K562 (cell line): ENCODE results near the gene NRIP2. TPM values are rescaled to one million over a fixed set of nuclear protein-coding genes. Genes with fewer than 3 reads are reported as not detected.

Experiments
- ATAC-seq: fragments of 200-7000 bp; cut with Tn5 transposase; 3 replicates; pipeline ENCODE4 v1.9.1; 2020; ENCODE audit warnings: moderate library complexity
- BruUV-seq: library from RNA; stranded (reverse); fragments of 400-500 nt; replicated peaks from 2 replicates; lab custom pipeline; 2021; lab: Mats Ljungman, UMichigan
- CTCF ChIA-PET: fragments of 300-600 bp; formaldehyde crosslinking; extraction: SDS; loops from one replicate; lab custom pipeline; 2021; ENCODE audit warnings: low intra/inter-chr PET ratio; lab: Yijun Ruan, JAX
- POLR2A ChIA-PET: fragments of 300-600, 350-650 bp; sonication (Branson Sonifier 250); formaldehyde crosslinking; extraction: SDS; loops from one replicate; lab custom pipeline; 2021; ENCODE audit warnings: antibody characterized with exemption, inconsistent platforms; lab: Yijun Ruan, JAX
- DNase-seq, 4 experiments: peaks; one replicate each; pipeline versions ENCODE4 v3.0.0 to v3.0.0-alpha.2; 2011 to 2018; ENCODE audit warnings: low spot score in 3 of 4, mixed read lengths in 3 of 4; ENCODE audit errors: extremely low read depth in 1 of 4
- FAIRE-seq: peaks from 2 replicates; lab custom pipeline; 2011; peaks lifted over from hg19 to GRCh38; lab: Jason Lieb, UNC
- H2AFZ ChIP-seq: 2 replicates; pipeline ENCODE4 v1.6.0; 2011; ENCODE audit warnings: low read depth, low read length, control low read depth, inconsistent platforms
- H3K27ac ChIP-seq: fragments of 200-600 bp; 3 replicates; pipeline ENCODE4 v1.8.0; 2011; ENCODE audit warnings: low read depth, mild to moderate bottlenecking, control low read depth, inconsistent platforms, low read length, moderate library complexity, mixed read lengths; ENCODE audit errors: extremely low read depth
- H3K27me3 ChIP-seq, 2 experiments: fragments of 300-600 bp in 1 of 2; 2 replicates in 1 of 2; 3 replicates in 1 of 2; pipeline versions ENCODE4 v1.6.0 to v1.8.0; 2011; ENCODE audit warnings: inconsistent platforms in 2 of 2, low read length in 2 of 2, mild to moderate bottlenecking in 1 of 2, mixed read lengths in 1 of 2, moderate library complexity in 1 of 2; ENCODE audit not compliant: control insufficient read depth in 2 of 2, insufficient read depth in 2 of 2
- H3K36me3 ChIP-seq: fragments of 300-600 bp; 3 replicates; pipeline ENCODE4 v1.8.0; 2011; ENCODE audit warnings: mild to moderate bottlenecking, low read length, inconsistent platforms; ENCODE audit not compliant: control insufficient read depth, insufficient read depth
- H3K4me1 ChIP-seq, 2 experiments: fragments of 200-600 bp in 1 of 2; replicated peaks in 1 of 2; 2 replicates in 1 of 2; 3 replicates in 1 of 2; pipeline versions ENCODE4 v1.5.1 to v1.8.0; 2011; ENCODE audit warnings: inconsistent platforms in 2 of 2, low read length in 2 of 2, mild to moderate bottlenecking in 1 of 2, mixed read lengths in 1 of 2, moderate library complexity in 1 of 2; ENCODE audit not compliant: control insufficient read depth in 2 of 2, insufficient read depth in 2 of 2
- H3K4me2 ChIP-seq: 2 replicates; pipeline ENCODE4 v1.6.1; 2011; ENCODE audit warnings: low read length, control low read depth, inconsistent platforms, mixed read lengths; ENCODE audit not compliant: insufficient read depth
- H3K4me3 ChIP-seq: fragments of 200-600 bp; sonication (generic), shearing (Covaris generic); 2 replicates; pipeline ENCODE4 v1.5.1; 2016; ENCODE audit warnings: control low read depth, inconsistent platforms
- H3K79me2 ChIP-seq: fragments of 200-600 bp; 3 replicates; pipeline ENCODE4 v1.8.0; 2011; ENCODE audit warnings: low read length, inconsistent platforms; ENCODE audit not compliant: control insufficient read depth, insufficient read depth
- H3K9ac ChIP-seq, 2 experiments: 2 replicates each; pipeline versions ENCODE4 v1.6.0 to v1.6.1; 2011; ENCODE audit warnings: low read depth in 2 of 2, low read length in 2 of 2, control low read depth in 1 of 2, inconsistent platforms in 1 of 2, mild to moderate bottlenecking in 1 of 2, mixed read lengths in 1 of 2; ENCODE audit not compliant: insufficient read depth in 1 of 2
- H3K9me1 ChIP-seq: one replicate; pipeline ENCODE4 v1.6.0; 2011; ENCODE audit warnings: inconsistent platforms, mild to moderate bottlenecking, low read length, moderate library complexity; ENCODE audit not compliant: control insufficient read depth, insufficient read depth
- H3K9me3 ChIP-seq: replicated peaks from 2 replicates; pipeline ENCODE4 v1.5.1; 2011; ENCODE audit warnings: low read depth, low read length, inconsistent platforms; ENCODE audit not compliant: control insufficient read depth, insufficient read depth
- H4K20me1 ChIP-seq: replicated peaks from 2 replicates; pipeline ENCODE4 v1.6.1; 2011; ENCODE audit warnings: low read length, inconsistent platforms, mixed read lengths; ENCODE audit not compliant: control insufficient read depth, insufficient read depth
- CHD2 ChIP-seq: IDR thresholded peaks from 2 replicates; pipeline ENCODE4 v1.6.1; 2011; ENCODE audit warnings: low read depth, low read length
- CHD7 ChIP-seq: fragments of 200-600 bp; sonication (generic); IDR thresholded peaks from one replicate; pipeline ENCODE4 v1.6.1; 2012; ENCODE audit warnings: mild to moderate bottlenecking, low read depth, low read length, inconsistent platforms
- ETS2 ChIP-seq: IDR thresholded peaks from 2 replicates; pipeline ENCODE4 v1.6.1; 2016; ENCODE audit warnings: borderline replicate concordance, missing genetic modification characterization, mild to moderate bottlenecking, moderate library complexity, missing compliant biosample characterization; ENCODE audit not compliant: poor library complexity, severe bottlenecking
- GMEB1 ChIP-seq: fragments of 250-450 bp; sonication (Bioruptor Pico); IDR thresholded peaks from 2 replicates; pipeline ENCODE4 v1.4.0; 2020; ENCODE audit warnings: mild to moderate bottlenecking
- MLLT1 ChIP-seq, 2 experiments: fragments of 450-650 bp; IDR thresholded peaks; 2 replicates each; pipeline ENCODE4 v1.6.1; 2016
- ZNF165 ChIP-seq: fragments of 250-450 bp; sonication (Bioruptor Pico); IDR thresholded peaks from 2 replicates; pipeline ENCODE4 v1.4.0; 2020; ENCODE audit warnings: borderline replicate concordance
- ZNF239 ChIP-seq: fragments of 250-450 bp; sonication (Bioruptor Pico); IDR thresholded peaks from 2 replicates; pipeline ENCODE4 v1.4.0; 2020; ENCODE audit warnings: mild to moderate bottlenecking
- ZNF780A ChIP-seq: fragments of 250-450 bp; sonication (Bioruptor Pico); IDR thresholded peaks from 2 replicates; pipeline ENCODE4 v1.5.0; 2021; ENCODE audit warnings: mild to moderate bottlenecking
- WGBS: fragments of 100-300 bp; shearing (Covaris generic); methylation state at CpG from one replicate; pipeline ENCODE4 v1.1.6; 2016; ENCODE audit warnings: low coverage, mixed read lengths; ENCODE audit not compliant: insufficient coverage; ENCODE audit errors: missing lambda C conversion rate; 5-methylcytosine and 5-hydroxymethylcytosine counted together
- in situ Hi-C: fragments of 300-500 bp; cut with MboI; formaldehyde crosslinking; loops from 4 replicates; pipeline ENCODE4 v1.15.0; 2018; ENCODE audit warnings: inconsistent platforms, mixed read lengths
- intact Hi-C: fragments of 100-400 bp; cut with micrococcal nuclease; formaldehyde crosslinking; loops from 2 replicates; pipeline ENCODE4 v1.14.2; 2022
- polyA plus RNA-seq, 8 experiments: library from polyadenylated mRNA; depleted of rRNA in 4 of 8; stranded (reverse) in 5 of 8; unstranded in 3 of 8; fragments of >200 nt; fragmentation: Nextera tagmentation in 2 of 8; fragmentation: Illumina TruSeq in 1 of 8; extraction: Ambion mirVana in 2 of 8; extraction: Trizol in 1 of 8; gene quantifications; 2 replicates each; pipeline versions ENCODE4 v1.2.1 to v1.2.3, GENCODE V29; 2011 to 2014; ENCODE audit warnings: inconsistent platforms in 1 of 8, missing spikeins in 1 of 8
- total RNA-seq, 7 experiments: library from RNA; depleted of rRNA in 6 of 7; stranded (reverse); fragments of >200 nt in 6 of 7; fragmentation: Illumina TruSeq in 2 of 7; extraction: Trizol in 2 of 7; gene quantifications; 2 replicates each; pipeline versions ENCODE4 v1.2.1 to v1.2.3, GENCODE V29; 2011 to 2021; ENCODE audit warnings: low replicate concordance in 1 of 7

Gene NRIP2
- total and polyA plus RNA-seq, 9 of the 15 experiments (the other 6 are each of a cell fraction or from before 2014, with no cell fraction given), result 0.07 to 0.10 TPM; not detected in 7

GRCh38 chr12:2819810-2820209 is 15.0 kb downstream of the NRIP2 start:
- Histone ChIP-seq H3K4me3 (no peak overlapping the region), H3K4me1 (no peaks in the 10 kb centered on the region), H4K20me1 (no peaks in the 10 kb centered on the region), H3K9me3 (no peaks in the 10 kb centered on the region), H3K9ac (no peak overlapping the region), H3K4me2 (no peak overlapping the region), H3K9me1 (no peaks in the 10 kb centered on the region), H3K27me3 (no peaks in the 10 kb centered on the region), H2AFZ (no peak overlapping the region), H3K27ac (no peak overlapping the region), H3K36me3 (peaks cover 64% of the 10 kb centered on the region; the same call in 2 of the 3 replicates), H3K79me2 (no peaks in the 10 kb centered on the region; the same call in 2 of the 3 replicates)
- POLR2A ChIA-PET, result interaction anchor here (0.5 kb wide), 1 partner anchor 14 kb away, joined by 4 read pairs; no protein-coding TSS in a partner anchor
- BruUV-seq, result no TSS peak
- 84% methylated on average over 12 of the region's 15 CpGs for WGBS
- DNase-seq, result no peak
- CTCF ChIA-PET, result no interaction called here
- no peak for ATAC-seq
- intact Hi-C loops, result no loop called here
- in situ Hi-C loops, result no loop called here
- no peak for FAIRE-seq
- TF ChIP-seq GMEB1 (no peak), ETS2 (tag) (no peak), MLLT1 (IDR thresholded peaks at IDR 0.05) (no peak), CHD2 (no peak), ZNF780A (no peak), ZNF165 (CRISPR knock-in tag) (no peak), CHD7 (no peak), ZNF239 (CRISPR knock-in tag) (no peak)
